Measurements from ENCODE around the gene SLC6A4.

Gene SLC6A4

GRCh38 chr17:30173649-30174048 is 61.8 kb downstream of the SLC6A4 start:
- DNase-seq (ENCODE audit: low read depth in 3 of 3), result no peak

- no peak for DNase-seq (ENCODE audit: low read depth in 3 of 3)
These were observed 62.9 kb downstream of the SLC6A4 start for GRCh38 chr17:30172560-30172959.

DNA sequence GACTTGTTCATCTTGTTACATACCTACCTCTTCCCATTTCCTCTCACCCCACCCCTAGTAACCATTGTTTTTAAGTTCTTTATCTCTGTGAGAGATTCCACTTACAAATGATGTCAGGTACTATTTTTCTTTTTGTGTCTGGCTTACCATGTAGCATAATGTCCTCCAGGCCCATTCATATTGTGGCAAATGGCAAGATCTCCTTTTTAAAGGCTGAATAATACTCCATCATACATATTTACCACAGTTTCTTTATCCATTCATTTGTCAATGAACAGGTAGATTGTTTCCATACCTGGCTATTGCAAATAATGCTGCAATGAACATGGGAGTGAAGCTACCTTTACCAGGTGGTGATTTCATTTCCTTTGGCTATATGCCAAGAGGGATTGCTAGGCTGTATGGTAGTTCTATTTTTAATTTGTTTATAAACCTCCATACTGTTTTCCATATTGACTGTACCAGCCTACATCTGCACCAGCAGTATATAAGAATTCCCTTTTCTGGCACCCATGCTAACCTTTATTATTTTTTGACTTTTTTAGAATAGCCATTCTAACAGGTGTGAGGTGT is 65.0 kb downstream of the SLC6A4 start:
- no peak for DNase-seq (ENCODE audit: low read depth in 3 of 3)

GRCh38 chr17:30165960-30166359 is 69.5 kb downstream of the SLC6A4 start:
- no peak for DNase-seq (ENCODE audit: low read depth in 3 of 3)

- DNase-seq (ENCODE audit: low read depth in 3 of 3), result no peak
These were observed 70.3 kb downstream of the SLC6A4 start for GRCh38 chr17:30165147-30165546.

- no peak for DNase-seq (ENCODE audit: low read depth in 3 of 3)
These were observed 71.0 kb downstream of the SLC6A4 start for GRCh38 chr17:30164531-30164930.

- no peak for DNase-seq (ENCODE audit: low read depth in 3 of 3)
These were observed 73.9 kb downstream of the SLC6A4 start for GRCh38 chr17:30161601-30162000.

DNA sequence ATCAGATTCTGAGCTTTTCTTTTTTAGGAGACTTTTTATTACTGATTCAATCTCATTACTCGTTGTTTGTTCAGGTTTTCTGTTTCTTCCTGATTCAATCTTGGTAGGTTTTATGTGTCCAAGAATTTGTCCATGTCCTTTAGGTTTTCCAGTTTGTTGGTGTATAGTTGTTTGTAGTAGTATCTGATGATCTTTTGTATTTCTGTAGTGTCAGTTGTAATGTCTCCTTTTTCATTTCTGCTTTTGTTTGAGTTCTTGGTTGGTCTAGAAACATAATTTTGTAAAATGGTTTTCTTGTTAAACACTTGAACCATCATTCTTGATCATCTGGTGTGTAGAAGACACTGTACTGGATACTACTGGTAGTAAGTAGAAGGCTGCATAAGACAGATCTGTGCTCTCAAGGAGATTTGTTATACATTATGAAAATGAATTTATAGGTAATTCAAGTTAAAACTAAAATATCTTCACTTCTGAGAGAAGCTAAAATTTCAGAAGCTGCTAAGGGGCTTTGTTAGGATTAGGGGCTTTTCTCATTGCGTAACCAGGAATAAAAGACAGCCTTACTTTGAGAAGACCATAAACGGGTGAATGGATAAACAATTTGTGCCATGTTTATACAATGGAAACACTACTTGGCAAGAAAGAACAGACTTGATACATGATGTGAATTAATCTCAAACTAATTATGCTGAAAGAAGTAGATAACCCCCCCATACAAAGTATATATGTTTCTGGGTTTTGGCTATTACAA is 74.9 kb downstream of the SLC6A4 start:
- no peak for DNase-seq (ENCODE audit: low read depth in 3 of 3)

GRCh38 chr17:30158896-30159625 is 76.4 kb downstream of the SLC6A4 start:
- no peak for DNase-seq (ENCODE audit: low read depth in 3 of 3)

DNA sequence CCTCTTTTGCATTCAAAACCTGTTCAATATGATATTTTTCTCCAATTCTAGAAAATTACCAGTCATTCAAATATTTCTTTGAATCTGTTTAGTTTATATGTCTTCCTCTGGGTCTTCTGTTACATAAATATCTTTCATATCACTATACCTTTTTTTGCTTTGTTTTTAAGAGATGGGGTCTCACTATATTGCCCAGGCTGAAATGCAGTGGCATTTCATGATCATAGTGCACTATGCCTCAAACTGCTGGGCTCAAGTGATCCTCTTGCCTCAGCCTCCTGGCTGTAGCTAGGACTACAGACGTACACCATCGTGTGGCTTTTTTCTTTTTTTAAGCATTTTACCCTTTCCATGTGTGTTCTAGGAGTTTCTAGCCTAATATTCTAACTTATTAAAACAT is 80.1 kb downstream of the SLC6A4 start:
- DNase-seq (ENCODE audit: low read depth in 3 of 3), result no peak

DNA sequence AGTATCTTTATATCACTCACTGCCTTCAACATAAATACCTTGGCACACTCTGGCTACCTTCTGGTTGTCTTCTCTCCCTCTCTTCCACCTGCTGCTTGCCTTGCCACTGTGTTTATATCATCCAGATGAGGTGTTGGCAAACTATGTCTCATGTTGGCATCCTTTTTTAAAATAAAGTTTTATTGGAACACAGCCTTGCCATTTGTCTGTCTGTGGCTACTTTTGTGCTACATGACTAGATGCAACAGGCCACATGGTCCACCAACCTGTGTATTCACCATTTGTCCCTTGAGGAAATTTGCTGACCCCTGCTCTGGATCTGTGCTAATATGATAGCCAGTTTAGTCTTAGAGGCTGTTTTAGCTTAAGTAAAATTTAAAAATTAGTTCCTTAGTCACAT is 82.0 kb downstream of the SLC6A4 start:
- no peak for DNase-seq (ENCODE audit: low read depth in 3 of 3)

GRCh38 chr17:30151471-30151870 is 84.0 kb downstream of the SLC6A4 start:
- DNase-seq (ENCODE audit: low read depth in 3 of 3), result no peak

DNA sequence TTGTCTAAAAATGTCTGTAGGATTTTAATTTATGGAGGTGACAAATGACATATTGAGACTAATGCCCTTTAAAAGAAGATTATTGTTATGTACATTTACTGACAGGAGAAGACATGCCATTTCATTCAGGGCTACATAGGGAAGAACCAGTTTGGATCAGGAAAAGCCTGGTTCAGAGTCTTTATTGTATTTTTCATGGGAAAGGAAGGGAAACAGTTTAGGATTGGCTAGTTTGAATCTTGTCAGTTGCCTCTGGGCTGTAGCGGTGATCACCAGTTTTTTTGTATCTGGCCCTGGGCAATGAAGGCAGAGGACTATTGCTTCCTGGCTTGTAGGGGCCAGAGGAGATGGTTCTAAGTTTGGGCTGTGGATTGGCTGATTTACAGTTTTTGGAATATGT is 87.1 kb downstream of the SLC6A4 start:
- DNase-seq (ENCODE audit: low read depth in 3 of 3), result no peak

- DNase-seq (ENCODE audit: low read depth in 3 of 3), result peak in 1 of 3 experiments; percentile 17
These were observed 87.6 kb downstream of the SLC6A4 start for GRCh38 chr17:30147860-30148259.
